NCI-H524 (cell line): ENCODE data around the gene TSPAN18.
A peak's percentile ranks its signal among the peaks of the same experiment; 100 is the strongest.

ENCODE experiments used
- DNase-seq, 2 experiments: peaks; one replicate each; lab custom pipeline; 2025; lab: John Stamatoyannopoulos, UW

TSPAN18 gene, protein sequence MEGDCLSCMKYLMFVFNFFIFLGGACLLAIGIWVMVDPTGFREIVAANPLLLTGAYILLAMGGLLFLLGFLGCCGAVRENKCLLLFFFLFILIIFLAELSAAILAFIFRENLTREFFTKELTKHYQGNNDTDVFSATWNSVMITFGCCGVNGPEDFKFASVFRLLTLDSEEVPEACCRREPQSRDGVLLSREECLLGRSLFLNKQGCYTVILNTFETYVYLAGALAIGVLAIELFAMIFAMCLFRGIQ

DNA sequence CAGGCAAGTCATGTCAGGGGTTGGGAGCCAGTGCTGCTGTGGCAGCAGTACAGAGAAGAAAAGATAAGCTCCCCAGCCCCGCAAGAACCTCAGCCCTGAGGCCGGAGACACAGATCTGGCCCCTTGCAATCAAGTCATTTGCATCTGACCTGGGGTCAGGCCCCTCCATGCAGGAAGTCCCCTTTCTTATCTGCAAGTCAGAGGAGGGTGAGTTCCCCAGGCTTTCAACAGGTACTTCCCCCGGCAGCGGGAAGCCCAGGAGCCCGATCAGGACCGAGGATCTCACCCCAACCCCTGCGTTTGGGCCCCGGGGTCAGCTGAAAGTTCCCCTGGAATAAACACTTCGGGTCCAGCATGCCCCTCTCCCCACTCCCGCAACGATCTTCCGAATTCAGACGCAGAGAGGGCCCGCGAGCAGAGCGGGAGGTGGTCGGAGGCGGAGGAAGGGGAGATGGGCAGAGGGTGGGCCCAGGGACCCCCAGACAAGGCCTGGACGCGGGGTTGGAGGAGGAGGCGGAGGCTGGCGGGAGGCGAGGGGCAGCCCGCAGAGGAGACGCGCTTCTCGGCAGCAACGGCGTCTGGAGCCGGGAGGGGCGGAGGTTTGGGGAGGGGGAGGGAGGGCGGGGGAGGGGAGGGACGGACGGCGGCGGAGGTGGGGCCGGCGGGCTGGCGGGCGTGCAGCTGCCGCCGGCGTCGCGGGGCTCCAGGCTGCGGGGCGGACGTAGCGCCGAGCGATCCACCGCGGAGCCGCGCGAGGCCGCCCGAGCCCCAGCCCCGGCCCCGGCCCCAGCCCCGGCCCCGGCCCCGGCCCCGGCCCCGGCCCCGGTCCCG, at the start of gene TSPAN18:
Gene TSPAN18, plus strand, starts transcription at position 680 of the 831 bp plus-strand sequence. CDS start 179,455 bp downstream, outside the sequence.
- peak in 1 of 2 experiments; percentile 21 for DNase-seq

DNA sequence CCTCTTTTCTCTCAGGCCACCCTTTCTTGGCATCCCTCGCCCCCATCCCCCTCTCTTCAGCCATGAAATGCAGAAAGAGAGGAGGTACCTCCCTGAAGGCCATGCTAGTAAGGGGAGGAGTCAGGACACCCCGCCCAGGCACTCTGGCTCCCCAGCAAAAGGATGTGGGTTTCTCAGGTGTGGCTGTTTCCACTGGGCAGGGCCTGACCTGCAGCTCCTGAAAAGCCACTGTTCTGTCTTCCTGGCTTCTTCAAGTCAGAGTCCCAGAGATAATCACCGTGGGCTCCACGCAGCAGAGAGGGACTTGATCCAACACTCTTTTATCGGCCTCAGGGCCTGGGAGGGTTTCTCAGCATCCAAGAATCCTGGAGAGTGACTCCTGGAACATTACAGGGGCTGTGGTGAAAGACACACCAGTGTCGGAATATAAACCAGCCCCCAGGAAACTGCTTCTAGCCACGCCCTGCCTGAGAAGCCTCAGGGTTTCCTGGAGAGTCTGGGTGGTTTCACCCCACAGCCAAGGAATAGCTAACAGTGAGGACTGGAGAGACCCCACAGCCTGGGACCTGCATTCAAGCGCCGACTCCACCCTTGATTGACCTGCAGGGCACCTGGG, 45.7 kb upstream of the TSPAN18 start:
- DNase-seq = no peak

- no peak for DNase-seq
Observed at GRCh38 chr11:44681698-44682097, 45.1 kb upstream of the TSPAN18 start.

DNA sequence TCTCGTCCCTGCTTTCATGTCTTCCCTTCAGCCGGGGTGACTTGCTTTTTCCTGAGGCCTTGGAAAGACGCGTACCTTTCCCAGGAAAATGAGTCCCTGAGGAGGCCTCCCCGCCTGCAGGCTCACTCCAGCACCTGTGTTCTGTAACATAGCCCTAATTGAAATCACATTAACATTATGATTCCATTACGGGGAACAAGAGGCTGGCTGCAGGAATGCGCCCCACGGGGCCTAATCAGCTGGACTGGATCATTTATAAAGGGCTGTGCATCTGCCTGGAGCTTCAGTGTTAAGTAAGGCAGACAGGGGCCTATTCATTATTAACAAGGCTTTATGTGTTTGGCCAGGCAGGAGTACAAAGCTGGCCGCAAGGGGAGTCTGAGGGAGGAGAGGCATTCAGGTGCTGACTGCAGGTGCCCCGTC, 41.9 kb upstream of the TSPAN18 start:
- no peak for DNase-seq

GRCh38 chr11:44687388-44687787, 39.4 kb upstream of the TSPAN18 start:
- DNase-seq = no peak

- no peak for DNase-seq
Observed at GRCh38 chr11:44689265-44689664, 37.5 kb upstream of the TSPAN18 start.

- DNase-seq = peak; percentile 21 to 69
Observed at GRCh38 chr11:44690651-44691050, 36.1 kb upstream of the TSPAN18 start.

DNA sequence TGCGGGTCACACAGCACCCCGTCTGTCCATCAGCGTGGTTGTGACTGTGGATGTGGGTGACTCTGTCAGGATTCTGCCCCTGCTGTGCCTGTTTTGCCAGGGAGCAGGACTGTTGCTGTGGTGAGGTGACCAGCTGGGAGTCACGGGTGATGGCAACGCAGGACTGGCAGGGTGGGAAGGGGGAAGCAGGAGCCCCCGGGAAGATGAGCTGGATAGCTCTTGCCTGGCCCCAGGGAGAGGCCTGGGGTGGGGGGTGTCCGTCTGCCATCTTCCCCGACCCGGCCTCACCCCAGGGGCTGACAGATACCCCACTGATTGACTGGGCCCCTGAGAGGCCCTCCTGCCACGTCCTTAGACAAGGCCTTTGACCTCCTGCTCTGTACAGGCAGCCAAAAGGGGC, 34.3 kb upstream of the TSPAN18 start:
- no peak for DNase-seq

DNA sequence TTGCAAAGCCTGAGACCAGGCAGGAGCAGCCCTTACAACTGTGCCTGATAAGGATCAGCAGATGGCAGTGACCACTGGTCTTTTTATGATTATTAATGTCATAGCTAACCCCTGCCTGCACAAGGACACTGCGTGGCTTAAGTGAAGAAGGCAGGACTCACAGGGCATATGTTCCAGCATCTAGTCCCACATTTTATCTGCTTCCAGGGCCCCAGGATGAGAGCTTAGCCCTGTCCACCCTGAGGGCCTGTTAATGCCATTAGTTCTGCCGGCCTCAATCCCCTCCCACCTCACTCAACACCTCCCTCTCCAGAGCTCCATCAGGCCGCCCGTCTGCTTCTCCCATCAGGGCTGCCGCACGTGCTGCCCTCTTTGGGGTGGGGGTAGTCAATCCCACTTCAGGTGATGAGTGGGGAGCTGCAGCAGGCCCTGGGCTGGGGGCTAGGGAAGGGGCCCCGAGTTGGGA, 33.1 kb upstream of the TSPAN18 start:
- DNase-seq = peak; percentile 61 to 85

DNA sequence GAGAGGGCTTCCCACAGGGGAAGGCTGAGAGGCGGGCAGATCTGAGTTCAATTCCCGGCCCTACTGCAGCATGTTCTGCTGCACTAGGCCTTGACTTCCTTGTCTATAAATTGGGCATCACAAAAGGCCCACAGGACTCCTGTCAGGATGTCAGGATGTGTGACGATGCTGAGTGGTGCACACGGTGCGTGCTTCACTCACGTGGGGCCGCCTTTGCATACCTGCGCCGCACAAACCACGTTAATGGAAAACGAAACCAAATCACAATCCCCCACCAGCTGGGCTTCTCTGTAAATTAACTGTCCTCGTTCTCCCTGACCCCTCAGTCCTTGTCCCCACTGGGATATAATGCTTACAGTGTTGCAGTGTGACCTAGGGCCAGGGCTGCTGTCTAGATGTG, 32.3 kb upstream of the TSPAN18 start:
- DNase-seq = no peak

- DNase-seq = no peak
Observed at GRCh38 chr11:44695169-44695833, 31.5 kb upstream of the TSPAN18 start.

DNA sequence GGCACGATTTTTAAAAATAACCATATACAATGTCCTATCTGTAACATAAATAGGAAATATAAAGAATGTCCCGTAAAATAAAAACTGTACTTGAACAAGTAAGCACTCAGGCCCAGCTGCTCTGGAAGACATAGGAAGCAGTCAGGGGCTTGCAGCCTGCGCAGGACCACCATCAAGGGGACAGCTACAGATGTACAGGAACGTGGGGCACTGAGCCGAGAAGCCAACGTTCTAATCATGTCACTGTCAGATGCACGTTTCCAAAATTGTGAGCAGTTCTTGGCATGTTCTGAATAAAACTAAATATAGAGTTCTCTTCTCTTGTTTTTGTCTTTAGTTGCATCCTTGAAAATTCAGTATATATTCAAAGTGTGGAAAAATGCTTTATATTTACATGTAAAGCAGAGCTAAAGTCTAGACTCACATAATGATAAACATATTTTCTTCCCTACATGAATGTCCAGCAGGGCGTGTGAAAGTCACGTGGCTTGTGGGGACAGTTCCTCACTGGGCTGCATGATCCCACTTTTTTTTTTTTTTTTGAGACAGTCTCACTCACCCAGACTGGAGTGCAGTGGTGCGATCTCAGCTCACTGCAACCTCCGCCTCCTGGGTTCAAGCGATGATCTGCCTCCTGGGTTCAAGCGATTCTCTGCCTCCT, 28.4 kb upstream of the TSPAN18 start:
- no peak for DNase-seq

GRCh38 chr11:44699497-44700408, 27.0 kb upstream of the TSPAN18 start:
- no peak for DNase-seq

DNA sequence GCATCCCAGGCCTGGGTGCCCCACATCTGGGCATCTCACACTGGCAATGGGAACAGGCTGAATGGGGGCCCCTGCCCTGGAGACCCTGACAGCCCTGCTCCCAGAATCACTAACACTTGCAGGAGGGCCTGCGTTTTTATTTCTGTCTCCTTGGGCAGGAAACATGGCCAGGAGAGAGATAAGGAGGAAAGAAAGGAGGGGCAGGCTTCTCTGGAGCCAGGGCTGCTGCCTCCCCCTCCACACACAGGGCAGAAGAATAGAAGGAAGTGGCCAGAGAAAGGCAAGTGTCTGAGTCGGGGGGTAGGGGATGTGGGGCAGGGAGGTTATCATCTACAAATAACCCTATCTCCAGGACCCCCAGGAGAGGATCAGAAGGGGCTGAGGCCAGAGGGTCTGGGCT, 25.5 kb upstream of the TSPAN18 start:
- DNase-seq = no peak

DNA sequence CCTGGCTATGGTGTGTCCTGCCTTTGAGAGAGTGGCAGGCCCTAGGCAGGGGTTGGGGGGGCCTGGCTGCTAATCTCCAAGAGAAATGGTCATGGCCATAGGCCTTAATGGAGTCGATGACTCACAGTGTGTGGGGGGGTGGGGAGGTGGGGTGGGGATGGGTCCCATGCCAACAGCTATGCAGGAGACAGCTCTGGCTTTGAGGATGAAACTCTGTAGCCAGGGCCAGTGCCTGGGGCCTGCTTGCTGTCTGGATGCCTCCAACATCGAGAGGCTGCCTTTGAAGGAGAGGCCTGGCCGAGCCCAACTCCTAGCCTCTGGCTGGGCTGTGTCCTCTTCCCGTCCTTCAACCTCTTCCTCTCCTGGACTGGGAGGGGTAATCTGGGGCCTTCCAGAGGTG, 23.9 kb upstream of the TSPAN18 start:
- no peak for DNase-seq

DNA sequence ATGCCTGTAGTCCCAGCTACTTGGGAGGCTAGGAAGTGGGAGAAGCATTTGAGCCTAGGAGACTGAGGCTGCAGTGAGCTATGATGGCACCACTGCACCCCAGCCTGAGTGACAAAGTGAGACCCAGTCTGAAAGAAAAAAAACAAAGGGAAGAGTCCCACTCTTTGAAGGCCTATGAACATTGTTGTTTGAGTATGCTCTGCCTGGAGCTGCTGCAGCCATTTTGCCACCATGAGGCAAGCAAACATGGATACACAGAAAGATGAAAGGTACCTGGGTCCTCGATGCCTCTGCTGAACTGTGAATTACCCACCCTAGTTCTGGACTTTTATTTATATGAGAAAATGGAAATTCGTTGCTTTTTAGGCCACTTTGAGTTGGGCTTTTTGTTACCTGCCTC, 19.7 kb upstream of the TSPAN18 start:
- no peak for DNase-seq

DNA sequence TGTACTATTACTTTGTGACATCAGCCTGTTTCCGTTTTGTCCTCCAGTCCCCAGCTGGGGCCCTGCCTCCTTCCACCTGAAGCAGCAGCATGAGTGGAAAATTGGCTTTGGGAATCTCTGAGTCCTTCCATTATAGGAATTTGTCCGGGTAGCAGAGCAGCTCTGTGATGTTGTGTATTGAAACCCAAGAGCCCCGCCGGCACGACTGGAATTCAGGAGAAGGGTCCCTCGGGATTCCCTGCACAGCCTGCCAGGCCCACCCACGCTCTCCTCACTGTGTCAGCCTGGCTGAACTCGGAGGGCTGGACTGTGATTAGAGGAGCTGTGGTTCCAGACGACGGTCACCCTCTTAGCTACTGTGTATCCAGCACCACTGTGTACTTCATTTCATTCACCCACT, 18.8 kb upstream of the TSPAN18 start:
- DNase-seq = no peak

DNA sequence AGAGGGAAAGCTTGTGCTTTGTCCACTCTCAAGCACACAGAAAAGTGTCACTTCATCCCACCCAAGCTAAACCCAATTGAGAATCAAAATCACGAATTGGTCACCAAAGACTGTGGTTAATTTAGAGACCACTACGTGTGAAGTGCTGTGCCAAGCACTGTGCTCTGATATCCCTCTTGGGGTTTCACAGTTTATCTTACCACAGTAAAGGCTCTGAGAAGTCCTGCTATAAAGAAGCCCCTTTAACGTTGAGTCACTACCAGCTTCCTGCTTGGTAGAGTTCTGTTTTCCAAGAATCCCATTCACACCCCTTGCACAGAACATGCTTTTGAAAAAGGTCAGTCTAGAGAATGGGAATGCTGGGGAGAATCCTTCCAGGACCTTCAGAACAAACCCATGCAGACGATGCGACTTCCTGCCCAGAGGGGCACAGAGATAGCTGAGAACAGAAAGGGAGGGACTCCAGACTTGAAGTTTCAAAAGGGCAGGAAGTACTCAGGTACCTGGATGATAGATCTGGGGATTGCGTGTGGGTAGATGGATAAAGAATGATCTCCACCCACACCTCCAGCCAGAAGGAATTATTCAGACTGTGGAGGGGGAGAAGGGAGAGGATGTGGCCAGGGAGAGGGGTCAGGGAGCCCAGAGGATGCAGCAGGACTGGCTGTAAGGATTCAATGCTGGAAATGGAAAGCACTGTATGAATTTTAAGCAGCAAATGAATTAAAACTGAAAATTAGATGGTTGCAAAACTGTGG, 18.1 kb upstream of the TSPAN18 start:
- no peak for DNase-seq

- no peak for DNase-seq
Observed at GRCh38 chr11:44709281-44709562, 17.5 kb upstream of the TSPAN18 start.

GRCh38 chr11:44709966-44710365, 16.8 kb upstream of the TSPAN18 start:
- DNase-seq = no peak
